Natural killer cell treated with Interleukin-12 subunit alpha and Interleukin-12 subunit beta and Interleukin-15 and Interleukin-18, amount 100 ng/mL, for 72 hours (primary cell): ENCODE results near the gene NAV2. TPM values are rescaled to one million over a fixed set of nuclear protein-coding genes. Genes with fewer than 3 reads are reported as not detected.

Experiments used
- ATAC-seq, 2 donors: fragments of 150-1000 bp; cut with Tn5 transposase in 1 of 2; sonication (Bioruptor Pico), chemical (Tn5 transposase) in 1 of 2; 2 replicates each; pipeline ENCODE4 v1.10.0; 2021
- DNase-seq: peaks from one replicate; pipeline ENCODE4 v3.0.0; 2022; ENCODE audit warnings: low spot score
- H3K27ac Mint-ChIP-seq, 2 donors: 1 replicate in 1 of 2; 2 replicates in 1 of 2; pipeline ENCODE4 v1.8.0; 2022; ENCODE audit warnings: mixed read lengths in 2 of 2, mild to moderate bottlenecking in 1 of 2, moderate library complexity in 1 of 2
- H3K27me3 Mint-ChIP-seq, 2 donors: 1 replicate in 1 of 2; 2 replicates in 1 of 2; pipeline ENCODE4 v1.8.0; 2022; ENCODE audit warnings: mixed read lengths in 2 of 2
- H3K36me3 Mint-ChIP-seq: one replicate; pipeline ENCODE4 v1.8.0; 2022; ENCODE audit warnings: mixed read lengths
- H3K4me1 Mint-ChIP-seq, 2 donors: 1 replicate in 1 of 2; 2 replicates in 1 of 2; pipeline ENCODE4 v1.8.0; 2022; ENCODE audit warnings: low read depth in 2 of 2, mixed read lengths in 2 of 2, mild to moderate bottlenecking in 1 of 2
- H3K4me3 Mint-ChIP-seq: one replicate; pipeline ENCODE4 v1.8.0; 2022; ENCODE audit warnings: mixed read lengths
- H3K9me3 Mint-ChIP-seq: 2 replicates; pipeline ENCODE4 v1.8.0; 2022; ENCODE audit warnings: mixed read lengths
- total RNA-seq, 2 donors: library from RNA; stranded (reverse); gene quantifications; one replicate each; pipeline ENCODE4 v1.2.3, GENCODE V29; 2022

The NAV2 gene
- total RNA-seq, 2 donors from 2014 or later, result 0.31 to 0.67 TPM

DNA sequence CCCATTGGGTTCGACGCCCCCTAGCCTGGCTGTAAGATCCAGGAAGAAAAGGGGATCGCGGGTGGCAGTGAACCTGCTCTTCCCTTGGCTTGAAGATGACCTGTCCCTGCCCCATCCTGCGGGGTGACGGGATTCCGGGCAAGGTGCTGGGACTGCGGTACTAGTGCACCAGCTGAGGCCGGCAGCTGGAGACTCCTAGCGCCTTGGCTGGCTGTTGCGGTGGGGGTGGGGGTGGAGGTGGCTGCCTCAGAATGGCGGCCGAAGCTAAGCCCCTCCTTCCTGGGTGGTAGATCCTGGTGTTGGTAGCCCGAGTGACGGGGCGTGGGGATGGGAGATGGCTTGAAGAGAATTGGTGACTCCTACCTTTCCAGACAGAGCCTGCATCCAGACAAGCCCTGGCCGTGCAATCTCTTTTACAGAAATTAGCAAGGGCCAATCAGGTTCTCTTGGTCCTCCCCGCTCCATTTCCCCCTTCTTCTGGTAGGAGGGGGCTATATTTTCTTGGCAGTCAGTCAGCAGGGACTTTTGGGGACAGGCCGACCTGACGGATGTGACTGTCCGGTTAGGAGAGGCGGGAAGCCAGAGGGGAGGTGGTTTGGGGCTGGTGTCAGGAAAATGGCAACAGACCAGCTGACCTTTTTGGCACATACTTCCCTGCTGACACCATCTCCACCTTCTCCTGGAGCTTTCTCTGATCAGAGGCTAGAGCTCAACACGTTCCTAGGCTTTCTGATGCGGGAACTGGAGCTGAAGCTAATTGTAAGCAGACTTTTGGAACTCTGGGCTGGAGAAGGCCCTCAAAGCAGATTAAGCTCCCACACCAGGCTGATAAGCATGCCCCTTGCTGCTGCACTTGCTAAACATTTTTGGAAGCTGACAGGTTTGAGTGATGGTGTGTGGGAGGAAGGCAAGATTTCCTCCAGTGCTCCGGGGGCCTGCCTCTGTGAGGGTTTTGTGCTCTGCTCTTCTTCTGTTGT lies 2.0 kb downstream of the NAV2 start:
- Mint-ChIP-seq H3K27ac (no peak overlapping the region), H3K4me1 (peaks cover 15 to 25% of the 10 kb centered on the region in 2 donors), H3K9me3 (no peaks in the 10 kb centered on the region), H3K27me3 (peaks cover 34 to 44% of the 10 kb centered on the region in 2 donors), H3K4me3 (peak overlapping the region; percentile 70), H3K36me3 (no peaks in the 10 kb centered on the region)
- DNase-seq (no peak), ATAC-seq (no peak)

DNA sequence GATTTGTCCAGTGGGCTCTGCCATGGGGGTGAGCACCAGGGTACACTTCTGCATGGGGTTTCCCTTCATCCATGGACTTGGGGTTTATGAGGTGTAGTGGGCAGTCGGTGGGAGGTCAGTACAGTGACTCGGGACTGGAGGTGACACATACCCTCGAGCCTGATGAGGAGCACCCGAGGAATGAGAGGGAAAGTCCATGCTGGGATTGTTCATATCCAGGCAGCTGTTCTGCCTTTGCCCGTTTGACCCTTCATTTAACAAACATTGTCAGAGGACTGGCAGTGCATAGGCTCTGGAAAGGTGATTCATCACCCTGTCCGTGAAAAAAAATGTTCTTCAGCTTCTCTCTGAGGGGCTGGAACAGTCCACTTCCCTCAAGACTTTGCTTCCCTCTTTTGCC lies 2.7 kb downstream of the NAV2 start:
- H3K4me1 Mint-ChIP-seq, result peaks cover 15 to 25% of the 10 kb centered on the region in 2 donors
- peak overlapping the region; percentile 56 for H3K4me3 Mint-ChIP-seq
- ATAC-seq (no peak), DNase-seq (no peak)
- H3K9me3 Mint-ChIP-seq, result no peaks in the 10 kb centered on the region
- H3K27ac Mint-ChIP-seq, result no peak overlapping the region
- no peaks in the 10 kb centered on the region for H3K36me3 Mint-ChIP-seq
- peaks cover 34 to 44% of the 10 kb centered on the region in 2 donors for H3K27me3 Mint-ChIP-seq

GRCh38 chr11:19718051-19718450 lies 5.4 kb downstream of the NAV2 start:
- Mint-ChIP-seq H3K27me3 (peaks cover 32 to 33% of the 10 kb centered on the region in 2 donors), H3K4me1 (peaks cover 8 to 21% of the 10 kb centered on the region in 2 donors), H3K9me3 (no peaks in the 10 kb centered on the region), H3K4me3 (no peak overlapping the region), H3K27ac (no peak overlapping the region), H3K36me3 (no peaks in the 10 kb centered on the region)
- no peak for DNase-seq
- ATAC-seq, result no peak

GRCh38 chr11:19718951-19719350 lies 6.3 kb downstream of the NAV2 start:
- no peak for DNase-seq
- Mint-ChIP-seq H3K4me3 (no peak overlapping the region), H3K27ac (no peak overlapping the region), H3K4me1 (peaks cover 16 to 24% of the 10 kb centered on the region in 2 donors), H3K27me3 (peaks cover 29 to 31% of the 10 kb centered on the region in 2 donors), H3K36me3 (no peaks in the 10 kb centered on the region), H3K9me3 (no peaks in the 10 kb centered on the region)
- ATAC-seq, result no peak

DNA sequence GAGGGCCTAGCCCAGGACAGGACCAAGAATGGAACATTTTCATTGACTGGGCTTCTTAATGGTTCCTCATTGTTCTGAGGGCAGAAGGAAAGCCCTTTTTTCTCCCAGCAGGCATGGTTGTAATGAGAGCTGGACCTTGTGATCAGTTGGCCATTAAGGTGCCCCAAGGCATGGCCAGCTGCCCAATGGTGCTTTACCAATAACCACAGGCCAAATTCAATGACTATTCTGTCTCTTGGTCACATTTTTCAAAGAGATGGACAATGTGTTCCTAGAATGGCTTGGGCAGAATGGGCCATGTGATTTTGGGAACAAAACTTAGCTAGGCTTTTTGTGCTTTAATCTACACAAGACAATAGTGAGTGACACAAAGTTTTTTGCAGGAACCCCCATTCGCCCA lies 7.3 kb downstream of the NAV2 start:
- Mint-ChIP-seq H3K4me1 (peaks cover 20 to 25% of the 10 kb centered on the region in 2 donors), H3K4me3 (no peak overlapping the region), H3K27me3 (peaks cover 22 to 24% of the 10 kb centered on the region in 2 donors), H3K36me3 (no peaks in the 10 kb centered on the region), H3K27ac (no peak overlapping the region), H3K9me3 (no peaks in the 10 kb centered on the region)
- ATAC-seq, result no peak
- no peak for DNase-seq

GRCh38 chr11:19721176-19721575 lies 8.5 kb downstream of the NAV2 start:
- Mint-ChIP-seq H3K27me3 (peaks cover 10 to 14% of the 10 kb centered on the region in 2 donors), H3K4me3 (no peak overlapping the region), H3K9me3 (no peaks in the 10 kb centered on the region), H3K36me3 (no peaks in the 10 kb centered on the region), H3K27ac (no peak overlapping the region), H3K4me1 (peaks cover 20 to 25% of the 10 kb centered on the region in 2 donors)
- DNase-seq, result no peak
- ATAC-seq, result no peak

DNA sequence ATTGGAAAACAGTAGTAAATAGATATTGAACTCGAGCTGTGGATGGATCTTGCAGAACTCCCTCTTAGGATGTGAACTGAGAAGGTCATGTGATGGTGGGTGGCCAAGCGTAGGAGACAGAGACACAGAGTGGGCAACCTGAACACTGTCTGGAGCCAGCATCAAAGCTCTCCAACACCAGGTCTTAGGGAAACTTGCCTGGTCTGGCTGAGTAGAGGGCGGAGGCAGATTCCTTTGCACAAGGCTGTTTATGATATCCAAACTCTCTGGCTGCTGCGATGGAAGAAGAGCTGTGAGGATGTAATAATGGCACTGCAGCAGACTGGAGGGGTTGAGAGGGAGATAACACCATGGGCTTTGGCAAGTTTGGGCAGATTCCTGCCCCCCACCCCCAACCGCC lies 10.1 kb downstream of the NAV2 start:
- ATAC-seq, result no peak
- Mint-ChIP-seq H3K27me3 (peaks cover 0 to 8% of the 10 kb centered on the region in 2 donors), H3K9me3 (no peaks in the 10 kb centered on the region), H3K36me3 (no peaks in the 10 kb centered on the region), H3K27ac (peak overlapping the region in 1 of 2 donors; percentile 82), H3K4me3 (no peak overlapping the region), H3K4me1 (peaks cover 20 to 25% of the 10 kb centered on the region in 2 donors)
- no peak for DNase-seq

GRCh38 chr11:19723572-19724342 lies 11.1 kb downstream of the NAV2 start:
- ATAC-seq (peak; percentile 76 to 81), DNase-seq (no peak)
- H3K27me3 Mint-ChIP-seq, result peaks cover under 1 to 4% of the 10 kb centered on the region in 2 donors
- peaks cover 20 to 25% of the 10 kb centered on the region in 2 donors for H3K4me1 Mint-ChIP-seq
- H3K9me3 Mint-ChIP-seq, result no peaks in the 10 kb centered on the region
- H3K36me3 Mint-ChIP-seq, result no peaks in the 10 kb centered on the region
- peak overlapping the region in 1 of 2 donors; percentile 34 for H3K27ac Mint-ChIP-seq
- peak overlapping the region; percentile 54 for H3K4me3 Mint-ChIP-seq

GRCh38 chr11:19724765-19725164 lies 12.1 kb downstream of the NAV2 start:
- DNase-seq (no peak), ATAC-seq (no peak)
- Mint-ChIP-seq H3K27me3 (peaks cover 2 to 7% of the 10 kb centered on the region in 2 donors), H3K4me1 (peaks cover 20 to 25% of the 10 kb centered on the region in 2 donors), H3K36me3 (no peaks in the 10 kb centered on the region), H3K9me3 (no peaks in the 10 kb centered on the region), H3K4me3 (no peak overlapping the region), H3K27ac (no peak overlapping the region)

GRCh38 chr11:19725379-19726079 lies 12.9 kb downstream of the NAV2 start:
- Mint-ChIP-seq H3K27me3 (peaks cover 2 to 7% of the 10 kb centered on the region in 2 donors), H3K27ac (no peak overlapping the region), H3K4me3 (no peak overlapping the region), H3K9me3 (no peaks in the 10 kb centered on the region), H3K36me3 (no peaks in the 10 kb centered on the region), H3K4me1 (peaks cover 20 to 25% of the 10 kb centered on the region in 2 donors)
- DNase-seq (no peak), ATAC-seq (no peak)

DNA sequence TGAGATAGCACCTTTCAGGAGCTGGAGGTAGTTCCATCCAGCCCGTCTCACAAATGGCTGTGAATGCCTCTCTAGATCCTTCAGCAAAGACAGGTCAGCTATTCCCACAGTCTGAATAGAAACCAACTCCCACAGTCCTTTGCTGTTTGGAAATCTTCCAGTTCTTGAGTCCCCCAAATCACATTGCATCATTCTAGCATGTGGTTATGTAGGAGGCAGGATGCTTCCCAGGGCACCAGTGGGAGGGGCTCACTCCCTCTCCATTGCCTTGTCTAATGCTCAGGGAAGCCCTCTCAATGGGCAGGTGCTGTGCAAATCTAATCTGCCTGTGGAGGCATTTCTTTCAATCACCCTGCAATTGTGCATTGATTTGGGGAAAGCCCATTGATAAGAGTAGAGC lies 14.6 kb downstream of the NAV2 start:
- Mint-ChIP-seq H3K9me3 (no peaks in the 10 kb centered on the region), H3K4me3 (no peak overlapping the region), H3K36me3 (no peaks in the 10 kb centered on the region), H3K27me3 (peaks cover 2 to 12% of the 10 kb centered on the region in 2 donors), H3K4me1 (peaks cover 20 to 25% of the 10 kb centered on the region in 2 donors), H3K27ac (no peak overlapping the region)
- DNase-seq, result no peak
- ATAC-seq, result no peak

DNA sequence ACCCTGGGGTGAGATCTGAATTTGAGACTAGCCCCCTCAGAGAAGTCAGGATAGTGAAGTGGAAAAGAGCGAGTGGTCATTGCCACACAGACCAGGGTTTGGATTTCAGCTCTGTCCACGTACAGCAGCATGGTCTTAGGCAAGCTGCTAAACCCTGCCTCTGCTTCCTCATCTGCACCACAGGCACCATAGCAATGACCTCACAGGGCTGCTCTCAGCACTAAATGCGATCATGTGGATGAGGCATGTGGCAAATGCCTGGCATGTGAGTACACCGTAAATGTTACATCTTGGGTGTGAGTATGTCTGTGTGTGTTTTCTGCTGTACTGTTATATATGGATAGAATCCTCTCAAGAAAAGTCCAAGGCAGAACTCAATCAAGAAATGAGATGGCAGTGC lies 15.8 kb downstream of the NAV2 start:
- no peak overlapping the region for H3K27ac Mint-ChIP-seq
- no peaks in the 10 kb centered on the region for H3K9me3 Mint-ChIP-seq
- H3K4me1 Mint-ChIP-seq, result peaks cover 9 to 15% of the 10 kb centered on the region in 2 donors
- no peaks in the 10 kb centered on the region for H3K36me3 Mint-ChIP-seq
- peaks cover 2 to 12% of the 10 kb centered on the region in 2 donors for H3K27me3 Mint-ChIP-seq
- ATAC-seq, result no peak
- no peak for DNase-seq
- H3K4me3 Mint-ChIP-seq, result no peak overlapping the region

DNA sequence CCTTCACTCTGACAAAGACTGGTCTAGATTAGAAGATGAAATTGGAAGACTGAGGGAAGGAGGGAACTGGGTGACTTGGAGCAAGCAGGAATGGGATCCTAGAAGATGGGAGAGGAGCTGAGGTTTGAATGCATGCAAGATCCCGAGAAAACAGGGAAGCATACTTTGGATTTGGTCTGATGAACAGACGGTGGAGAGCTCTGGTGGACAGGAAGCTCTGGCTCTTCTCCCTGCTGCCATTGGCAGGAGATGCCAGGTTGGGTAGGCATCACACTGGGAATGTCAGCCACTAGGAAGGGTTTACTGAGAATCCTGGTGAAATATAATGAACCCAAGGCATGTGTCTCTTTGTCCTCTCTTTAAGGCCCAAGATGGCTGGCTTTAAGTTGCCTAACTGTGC lies 16.5 kb downstream of the NAV2 start:
- ATAC-seq (no peak), DNase-seq (no peak)
- H3K27me3 Mint-ChIP-seq, result peaks cover 2 to 12% of the 10 kb centered on the region in 2 donors
- no peak overlapping the region for H3K4me3 Mint-ChIP-seq
- peaks cover 2 to 8% of the 10 kb centered on the region in 2 donors for H3K4me1 Mint-ChIP-seq
- H3K9me3 Mint-ChIP-seq, result no peaks in the 10 kb centered on the region
- no peaks in the 10 kb centered on the region for H3K36me3 Mint-ChIP-seq
- H3K27ac Mint-ChIP-seq, result no peak overlapping the region
